Measurements from ENCODE around the gene AP3S1.

- TF ChIP-seq POLR2A (IDR thresholded peaks at IDR 0.05) (no peak), CTCF (IDR thresholded peaks at IDR 0.05) (no peak)
Observed at GRCh38 chr5:115872447-115872846, 30.7 kb downstream of the AP3S1 start.

Data from uterus (tissue), 2 donors.